Measurements from ENCODE around the gene SORCS2.

SORCS2 gene

GRCh38 chr4:7662507-7662846 is 470.1 kb downstream of the SORCS2 start:
- no peak for DNase-seq

- no peak for DNase-seq
Measured at GRCh38 chr4:7663075-7663541, 470.8 kb downstream of the SORCS2 start.

GRCh38 chr4:7664106-7664505 is 471.8 kb downstream of the SORCS2 start:
- no peak for DNase-seq

DNA sequence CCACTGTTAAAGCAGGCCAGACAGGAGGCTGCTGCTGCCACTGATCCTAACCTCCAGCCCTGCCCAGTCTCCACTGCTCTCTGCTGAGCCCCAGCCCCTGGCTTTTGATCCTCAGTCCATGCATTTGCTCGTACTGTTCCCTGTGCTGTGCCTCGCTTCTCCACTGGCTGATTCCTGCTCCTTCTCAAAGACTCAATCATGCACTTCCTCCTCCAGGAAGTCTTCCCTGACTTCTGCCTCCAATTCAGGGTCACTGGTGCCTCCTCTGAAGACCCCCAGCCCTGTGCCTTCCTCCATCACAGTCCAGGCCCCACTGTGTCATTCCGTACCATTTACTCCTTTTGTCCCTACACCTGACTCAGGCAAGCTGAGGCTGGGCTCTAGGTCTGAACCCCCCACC is 473.0 kb downstream of the SORCS2 start:
- DNase-seq: no peak

DNA sequence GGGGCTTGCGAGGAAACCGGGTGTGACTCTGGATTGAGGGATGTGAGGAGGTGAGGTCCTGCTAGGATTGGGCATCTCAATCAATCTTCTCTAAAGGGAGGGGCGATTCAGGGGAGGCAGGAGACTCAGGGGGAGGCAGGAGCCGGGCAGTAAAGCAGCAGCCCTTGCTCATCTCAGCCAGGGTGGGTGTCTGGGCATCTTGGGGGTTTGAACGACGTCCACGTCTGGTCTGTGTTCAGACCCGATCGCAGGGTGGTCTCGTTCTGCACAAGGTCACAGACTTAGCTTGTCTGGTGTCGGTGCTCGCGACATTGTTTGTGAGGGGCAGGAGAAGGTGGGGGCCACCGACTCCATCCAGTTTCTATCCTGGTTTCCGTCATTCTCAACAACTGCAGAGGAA is 473.7 kb downstream of the SORCS2 start:
- no peak for DNase-seq

- no peak for DNase-seq
Measured at GRCh38 chr4:7666744-7667143, 474.4 kb downstream of the SORCS2 start.

- no peak for DNase-seq
Measured at GRCh38 chr4:7668271-7668670, 475.9 kb downstream of the SORCS2 start.

DNA sequence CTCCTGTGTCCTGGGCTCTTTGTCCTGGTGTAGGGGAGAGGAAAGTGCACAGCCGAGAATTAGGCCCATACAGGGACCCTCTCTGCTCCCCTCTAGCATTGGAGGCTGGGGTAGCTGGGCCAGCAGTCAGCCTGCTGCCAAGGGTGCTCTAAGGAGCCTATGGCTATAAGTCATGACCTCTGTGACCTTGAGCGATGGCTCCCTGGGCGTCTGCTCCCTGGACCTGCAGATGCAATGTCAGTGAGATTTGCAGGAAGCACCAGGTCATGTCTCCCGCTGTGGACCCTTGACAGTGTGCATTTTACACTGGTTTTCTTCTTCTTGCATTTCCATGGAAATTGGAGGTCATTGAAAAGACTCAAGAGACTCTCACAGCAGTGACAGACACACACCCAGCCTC is 476.5 kb downstream of the SORCS2 start:
- DNase-seq: no peak

- no peak for DNase-seq
Measured at GRCh38 chr4:7672601-7673000, 480.3 kb downstream of the SORCS2 start.

DNA sequence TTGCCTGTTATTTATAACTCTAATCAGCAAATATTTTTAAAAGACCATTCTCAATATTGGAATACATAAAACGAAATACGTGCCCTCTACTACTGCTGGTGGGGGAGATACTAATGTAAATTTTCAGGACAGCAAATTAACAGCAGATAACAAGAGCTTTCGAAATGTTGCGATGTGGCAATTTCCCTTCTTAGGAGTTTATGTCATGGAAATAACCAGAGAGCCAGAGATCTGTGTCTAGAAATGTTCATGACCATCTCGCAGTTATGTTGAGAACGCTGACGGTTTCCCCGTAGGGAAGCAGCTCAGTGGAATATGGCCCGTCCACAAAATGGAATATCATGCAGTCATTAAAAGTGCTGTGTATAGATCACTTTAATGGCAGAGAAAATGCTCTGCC is 480.8 kb downstream of the SORCS2 start:
- DNase-seq: no peak

DNA sequence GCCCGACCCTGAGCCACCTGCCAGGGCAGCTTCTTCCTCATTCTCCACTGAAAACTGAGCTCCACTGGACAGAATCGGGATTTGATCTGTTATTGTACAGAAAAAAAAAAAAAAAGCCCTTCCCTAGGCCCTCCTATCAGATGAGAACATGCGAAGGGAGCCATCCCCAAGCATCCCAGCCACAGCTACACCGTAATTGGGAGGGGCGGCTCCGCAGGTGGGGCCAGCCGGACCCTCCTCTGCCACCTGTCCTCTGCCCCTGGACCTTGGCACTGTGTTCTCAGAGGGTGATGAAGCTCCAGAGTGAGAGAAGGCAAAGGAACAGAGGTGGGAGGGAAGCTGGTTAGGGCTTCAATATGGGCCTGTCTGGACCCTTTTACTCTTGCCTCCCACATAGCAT is 482.4 kb downstream of the SORCS2 start:
- no peak for DNase-seq

- no peak for DNase-seq
Measured at GRCh38 chr4:7675136-7675535, 482.8 kb downstream of the SORCS2 start.

- DNase-seq: no peak
Measured at GRCh38 chr4:7675612-7676320, 483.4 kb downstream of the SORCS2 start.

DNA sequence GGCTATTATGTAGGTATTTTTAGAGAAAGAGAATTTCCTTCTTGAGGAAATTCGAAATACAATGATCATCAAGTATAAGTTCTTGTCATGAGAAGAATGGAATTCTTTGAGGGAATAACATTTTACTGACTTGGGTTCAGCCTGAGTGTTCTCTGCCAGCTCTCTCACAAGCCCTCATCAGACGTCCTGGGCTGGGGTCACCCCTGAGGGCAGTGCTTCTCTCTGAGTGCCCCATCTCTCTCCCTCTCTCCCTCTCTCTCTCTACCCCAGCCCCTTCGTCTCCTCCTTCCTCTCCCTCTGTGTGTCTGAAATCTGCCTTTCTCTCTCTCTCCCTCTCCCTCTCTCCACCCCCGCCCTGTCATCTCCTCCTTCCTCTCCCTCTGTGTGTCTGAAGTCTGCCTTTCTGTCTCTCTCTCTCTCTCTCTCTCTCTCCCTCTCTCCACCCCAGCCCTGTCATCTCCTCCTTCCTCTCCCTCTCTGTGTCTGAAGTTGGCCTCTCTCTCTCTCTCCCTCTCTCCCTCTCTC is 484.1 kb downstream of the SORCS2 start:
- DNase-seq: no peak

- no peak for DNase-seq
Measured at GRCh38 chr4:7677086-7677485, 484.7 kb downstream of the SORCS2 start.

GRCh38 chr4:7677799-7678301 is 485.5 kb downstream of the SORCS2 start:
- no peak for DNase-seq

DNA sequence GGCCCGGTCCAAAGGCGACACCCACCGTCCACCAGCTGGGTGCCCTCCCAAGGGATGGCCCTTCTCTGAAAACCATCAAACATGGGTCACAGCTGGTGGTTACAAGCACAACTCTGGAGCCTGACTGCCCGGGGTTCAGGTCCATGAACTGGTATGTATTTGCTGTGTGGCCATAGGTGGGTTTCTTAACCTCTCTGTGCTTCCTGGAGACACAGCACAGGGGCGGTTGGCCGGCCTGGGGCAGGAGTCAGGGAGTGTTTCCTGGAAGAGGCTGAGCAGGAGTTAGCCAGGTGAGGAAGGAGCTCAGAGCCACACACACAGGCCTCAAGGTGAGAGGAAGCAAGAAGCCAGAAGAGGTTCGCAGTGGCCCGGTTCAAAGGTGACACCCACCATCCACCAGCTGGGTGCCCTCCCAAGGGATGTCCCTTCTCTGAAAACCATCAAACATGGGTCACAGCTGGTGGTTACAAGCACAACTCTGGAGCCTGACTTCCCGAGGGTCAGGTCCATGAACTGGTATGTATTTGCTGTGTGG is 486.0 kb downstream of the SORCS2 start:
- no peak for DNase-seq

GRCh38 chr4:7679406-7680040 is 487.2 kb downstream of the SORCS2 start:
- DNase-seq: no peak

- no peak for DNase-seq
Measured at GRCh38 chr4:7680106-7680505, 487.8 kb downstream of the SORCS2 start.

DNA sequence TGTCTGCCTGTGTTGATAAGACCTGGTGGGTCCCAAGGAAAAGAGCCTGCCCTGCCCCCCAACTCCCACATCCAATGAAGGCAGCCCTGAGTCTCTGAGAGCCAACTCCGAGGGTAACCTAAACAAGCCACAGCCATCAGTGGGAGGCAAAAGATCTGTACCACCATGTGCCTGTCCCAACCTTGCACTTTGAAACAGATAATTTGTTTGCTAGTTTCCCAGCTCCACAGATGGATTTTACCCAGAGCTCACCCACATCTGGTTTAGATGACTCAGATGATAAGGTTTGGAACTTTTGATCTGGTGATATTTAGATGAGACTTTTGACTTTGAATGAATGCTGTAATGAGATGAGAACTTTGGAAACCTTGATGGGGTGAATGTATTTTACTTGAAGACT is 488.4 kb downstream of the SORCS2 start:
- DNase-seq: no peak

GRCh38 chr4:7683126-7683703 is 490.9 kb downstream of the SORCS2 start:
- DNase-seq: no peak

GRCh38 chr4:7684294-7684693 is 492.0 kb downstream of the SORCS2 start:
- no peak for DNase-seq

- DNase-seq: no peak
Measured at GRCh38 chr4:7686070-7686870, 493.9 kb downstream of the SORCS2 start.

Data from fibroblast of skin of right biceps (primary cell).